ENCODE data around the gene PCDH9. TPM values are rescaled to one million over a fixed set of nuclear protein-coding genes. Genes with fewer than 3 reads are reported as not detected.

Gene PCDH9
- polyA plus RNA-seq, 4 donors = 12.2 to 16.9 (median 14.7) TPM

- DNase-seq (ENCODE audit: low read depth in 4 of 4, low spot score in 3 of 4) = no peak
Observed at GRCh38 chr13:66691149-66691548, 539.0 kb downstream of the PCDH9 start.

- DNase-seq (ENCODE audit: low read depth in 4 of 4, low spot score in 3 of 4) = peak in 1 of 4 donors; percentile 26
Observed at GRCh38 chr13:66689628-66690027, 540.5 kb downstream of the PCDH9 start.

- DNase-seq (ENCODE audit: low read depth in 4 of 4, low spot score in 3 of 4) = no peak
Observed at GRCh38 chr13:66689037-66689619, 541.0 kb downstream of the PCDH9 start.

- no peak for DNase-seq (ENCODE audit: low read depth in 4 of 4, low spot score in 3 of 4)
Observed at GRCh38 chr13:66681403-66681802, 548.7 kb downstream of the PCDH9 start.

GRCh38 chr13:66680031-66680430, 550.1 kb downstream of the PCDH9 start:
- no peak for DNase-seq (ENCODE audit: low read depth in 4 of 4, low spot score in 3 of 4)

- DNase-seq (ENCODE audit: low read depth in 4 of 4, low spot score in 3 of 4) = no peak
Observed at GRCh38 chr13:66675620-66676019, 554.5 kb downstream of the PCDH9 start.

GRCh38 chr13:66673401-66673800, 556.7 kb downstream of the PCDH9 start:
- no peak for DNase-seq (ENCODE audit: low read depth in 4 of 4, low spot score in 3 of 4)

GRCh38 chr13:66665991-66666390, 564.1 kb downstream of the PCDH9 start:
- peak; percentile 31 to 75 (median 56) for DNase-seq (ENCODE audit: low read depth in 4 of 4, low spot score in 3 of 4)

GRCh38 chr13:66663711-66664110, 566.4 kb downstream of the PCDH9 start:
- DNase-seq (ENCODE audit: low read depth in 4 of 4, low spot score in 3 of 4) = no peak

- DNase-seq (ENCODE audit: low read depth in 4 of 4, low spot score in 3 of 4) = no peak
Observed at GRCh38 chr13:66663206-66663605, 566.9 kb downstream of the PCDH9 start.

GRCh38 chr13:66661336-66661735, 568.8 kb downstream of the PCDH9 start:
- no peak for DNase-seq (ENCODE audit: low read depth in 4 of 4, low spot score in 3 of 4)

GRCh38 chr13:66660468-66660813, 569.7 kb downstream of the PCDH9 start:
- DNase-seq (ENCODE audit: low read depth in 4 of 4, low spot score in 3 of 4) = no peak

GRCh38 chr13:66659701-66660467, 570.3 kb downstream of the PCDH9 start:
- no peak for DNase-seq (ENCODE audit: low read depth in 4 of 4, low spot score in 3 of 4)

- no peak for DNase-seq (ENCODE audit: low read depth in 4 of 4, low spot score in 3 of 4)
Observed at GRCh38 chr13:66659286-66659685, 570.9 kb downstream of the PCDH9 start.

GRCh38 chr13:66657165-66657881, 572.8 kb downstream of the PCDH9 start:
- DNase-seq (ENCODE audit: low read depth in 4 of 4, low spot score in 3 of 4) = no peak

GRCh38 chr13:66655847-66656454, 574.2 kb downstream of the PCDH9 start:
- DNase-seq (ENCODE audit: low read depth in 4 of 4, low spot score in 3 of 4) = no peak

GRCh38 chr13:66644855-66645460, 585.2 kb downstream of the PCDH9 start:
- no peak for DNase-seq (ENCODE audit: low read depth in 4 of 4, low spot score in 3 of 4)

- DNase-seq (ENCODE audit: low read depth in 4 of 4, low spot score in 3 of 4) = peak in 1 of 4 donors; percentile 18
Observed at GRCh38 chr13:66640231-66640630, 589.9 kb downstream of the PCDH9 start.

- no peak for DNase-seq (ENCODE audit: low read depth in 4 of 4, low spot score in 3 of 4)
Observed at GRCh38 chr13:66639044-66639443, 591.1 kb downstream of the PCDH9 start.

- DNase-seq (ENCODE audit: low read depth in 4 of 4, low spot score in 3 of 4) = no peak
Observed at GRCh38 chr13:66635526-66635925, 594.6 kb downstream of the PCDH9 start.

GRCh38 chr13:66634384-66634783, 595.8 kb downstream of the PCDH9 start:
- no peak for DNase-seq (ENCODE audit: low read depth in 4 of 4, low spot score in 3 of 4)

Data from left renal pelvis (tissue), 4 donors.